ENCODE results near the gene LPP.

The LPP gene

GRCh38 chr3:188729422-188729821 is 575.5 kb downstream of the LPP start:
- Histone ChIP-seq H3K9me2 (replicated peaks; ENCODE audit: control insufficient read depth, low read length) (no peaks in the 10 kb centered on the region), H3K4me1 (ENCODE audit: control insufficient read depth, low read length) (peaks cover 56% of the 10 kb centered on the region), H3F3A (ENCODE audit: control insufficient read depth, insufficient read depth) (peaks cover 11% of the 10 kb centered on the region; the same call in 1 of the 2 replicates), H3K4me2 (ENCODE audit: low read length) (peak overlapping the region; percentile 66), H4K20me1 (ENCODE audit: control insufficient read depth, insufficient read depth, low read depth, low read length) (no peaks in the 10 kb centered on the region), H3K27me3 (ENCODE audit: control insufficient read depth, low read length) (no peaks in the 10 kb centered on the region), H3K9me3 (ENCODE audit: control insufficient read depth, insufficient read depth, low read length) (no peaks in the 10 kb centered on the region), H3K27ac (ENCODE audit: low read depth, low read length) (peak overlapping the region; percentile 30), H3K4me3 (ENCODE audit: low read length) (peak overlapping the region; percentile 55), H3K36me3 (ENCODE audit: control insufficient read depth, low read length) (peaks cover 9% of the 10 kb centered on the region; the same call in 1 of the 2 replicates), H3K79me2 (ENCODE audit: control insufficient read depth, low read length) (no peaks in the 10 kb centered on the region)
- TF ChIP-seq CTCF (IDR thresholded peaks at IDR 0.05; ENCODE audit: low read depth, low read length, poor library complexity, severe bottlenecking): no peak
- no peak for TF ChIP-seq EZH2phosphoT487 (IDR thresholded peaks at IDR 0.05; ENCODE audit: borderline replicate concordance, low read length)

- Histone ChIP-seq H3K4me1 (ENCODE audit: control insufficient read depth, low read length) (peaks cover 16% of the 10 kb centered on the region), H4K20me1 (ENCODE audit: control insufficient read depth, insufficient read depth, low read depth, low read length) (no peaks in the 10 kb centered on the region), H3K79me2 (ENCODE audit: control insufficient read depth, low read length) (no peaks in the 10 kb centered on the region), H3F3A (ENCODE audit: control insufficient read depth, insufficient read depth) (no peaks in the 10 kb centered on the region), H3K36me3 (ENCODE audit: control insufficient read depth, low read length) (peaks cover 9% of the 10 kb centered on the region; the same call in 1 of the 2 replicates), H3K4me2 (ENCODE audit: low read length) (no peak overlapping the region), H3K4me3 (ENCODE audit: low read length) (no peak overlapping the region), H3K9me2 (replicated peaks; ENCODE audit: control insufficient read depth, low read length) (no peaks in the 10 kb centered on the region), H3K9me3 (ENCODE audit: control insufficient read depth, insufficient read depth, low read length) (no peaks in the 10 kb centered on the region), H3K27ac (ENCODE audit: low read depth, low read length) (no peak overlapping the region), H3K27me3 (ENCODE audit: control insufficient read depth, low read length) (no peaks in the 10 kb centered on the region)
- TF ChIP-seq CTCF (IDR thresholded peaks at IDR 0.05; ENCODE audit: low read depth, low read length, poor library complexity, severe bottlenecking) (no peak), EZH2phosphoT487 (IDR thresholded peaks at IDR 0.05; ENCODE audit: borderline replicate concordance, low read length) (no peak)
Measured at GRCh38 chr3:188734395-188734794, 580.4 kb downstream of the LPP start.

GRCh38 chr3:188739511-188739910 is 585.6 kb downstream of the LPP start:
- Histone ChIP-seq H3K4me2 (ENCODE audit: low read length) (no peak overlapping the region), H3K9me3 (ENCODE audit: control insufficient read depth, insufficient read depth, low read length) (no peaks in the 10 kb centered on the region), H3K27me3 (ENCODE audit: control insufficient read depth, low read length) (no peaks in the 10 kb centered on the region), H4K20me1 (ENCODE audit: control insufficient read depth, insufficient read depth, low read depth, low read length) (no peaks in the 10 kb centered on the region), H3K4me3 (ENCODE audit: low read length) (no peak overlapping the region), H3K27ac (ENCODE audit: low read depth, low read length) (no peak overlapping the region), H3K36me3 (ENCODE audit: control insufficient read depth, low read length) (no peaks in the 10 kb centered on the region), H3K79me2 (ENCODE audit: control insufficient read depth, low read length) (no peaks in the 10 kb centered on the region), H3K4me1 (ENCODE audit: control insufficient read depth, low read length) (peaks cover 18% of the 10 kb centered on the region), H3K9me2 (replicated peaks; ENCODE audit: control insufficient read depth, low read length) (no peaks in the 10 kb centered on the region), H3F3A (ENCODE audit: control insufficient read depth, insufficient read depth) (no peaks in the 10 kb centered on the region)
- TF ChIP-seq CTCF (IDR thresholded peaks at IDR 0.05; ENCODE audit: low read depth, low read length, poor library complexity, severe bottlenecking) (no peak), EZH2phosphoT487 (IDR thresholded peaks at IDR 0.05; ENCODE audit: borderline replicate concordance, low read length) (no peak)
